Body of pancreas (tissue), 4 donors: ENCODE measurements around the gene EIF4E. TPM values are rescaled to one million over a fixed set of nuclear protein-coding genes. Genes with fewer than 3 reads are reported as not detected.
"Not testable (repeated sequence)": the region's sequence is repeated elsewhere in the genome, so short reads cannot be mapped to it uniquely, and the experiment has no call there.

Source experiments
- ATAC-seq: fragments of 150-250 bp; one replicate; pipeline ENCODE4 v1.9.1; 2016
- DNase-seq, 4 donors: peaks; one replicate each; pipeline ENCODE4 v3.0.0-alpha.2; 2019
- H3K27ac ChIP-seq, 4 donors: fragments of 200-600 bp; sonication (generic); 1 replicate in 3 of 4; 2 replicates in 1 of 4; pipeline versions ENCODE4 v1.5.1 to v1.6.1; 2016 to 2019; ENCODE audit warnings: mild to moderate bottlenecking in 1 of 4, mixed read lengths in 1 of 4, moderate library complexity in 1 of 4
- H3K27me3 ChIP-seq, 2 donors: fragments of 200-600 bp; sonication (generic); one replicate each; pipeline ENCODE4 v1.6.0; 2016; ENCODE audit warnings: mild to moderate bottlenecking in 1 of 2
- H3K36me3 ChIP-seq, 2 donors: fragments of 200-600 bp; sonication (generic); replicated peaks in 1 of 2; 2 replicates each; pipeline ENCODE4 v1.5.1; 2016; ENCODE audit warnings: low read depth in 2 of 2; ENCODE audit not compliant: insufficient read depth in 1 of 2
- H3K4me1 ChIP-seq: fragments of 200-600 bp; sonication (generic); one replicate; pipeline ENCODE4 v1.6.0; 2016
- H3K4me3 ChIP-seq, 2 donors: fragments of 200-600 bp; sonication (generic); 1 replicate in 1 of 2; 2 replicates in 1 of 2; pipeline ENCODE4 v1.5.1; 2016 to 2019
- H3K9me3 ChIP-seq, 3 donors: fragments of 200-600 bp; sonication (generic); 1 replicate in 2 of 3; 2 replicates in 1 of 3; pipeline ENCODE4 v1.5.1; 2016
- POLR2A ChIP-seq, 3 donors: fragments of 450-650 bp; IDR thresholded peaks; one replicate each; pipeline ENCODE4 v1.6.1; 2016; ENCODE audit warnings: antibody characterized with exemption in 3 of 3, mild to moderate bottlenecking in 2 of 3
- WGBS, 2 donors: methylation state at CpG; one replicate each; pipeline ENCODE4 v1.1.5; 2017; 5-methylcytosine and 5-hydroxymethylcytosine counted together
- intact Hi-C: fragments of 100-400 bp; cut with DNase I; formaldehyde crosslinking; loops from one replicate; pipeline ENCODE4 v1.15.1; 2023
- small RNA-seq: library from RNA; depleted of rRNA; stranded (forward); fragments of <200 nt; gene quantifications from one replicate; pipeline ENCODE3, GENCODE V24; 2016
- total RNA-seq, 2 donors: library from RNA; depleted of rRNA; stranded (reverse); fragments of >200 nt; gene quantifications; one replicate each; pipeline ENCODE4 v1.1.0, GENCODE V29; 2016
- TF ChIP-seq, protein P1 (sequence below), 7 experiments: fragments of 450-650 bp in 4 of 7; fragments of 200-600 bp in 3 of 7; sonication (generic) in 3 of 7; IDR thresholded peaks; one replicate each; pipeline ENCODE4 v1.5.1; 2016 to 2019; ENCODE audit warnings: antibody characterized with exemption in 7 of 7

EIF4E gene
- total RNA-seq, 2 donors from 2014 or later = 31.1 to 67.9 TPM

- WGBS, 2 donors = 44 to 49% methylated on average over 5 of the region's 5 CpGs
- H3K27me3 ChIP-seq = no peaks in the 10 kb centered on the region
- H3K4me3 ChIP-seq = no peak overlapping the region
- no peak overlapping the region for H3K27ac ChIP-seq
- intact Hi-C loops = no loop called here
- no peaks in the 10 kb centered on the region for H3K36me3 ChIP-seq
- DNase-seq = peak in 1 of 4 donors; percentile 11
- H3K9me3 ChIP-seq = no peaks in the 10 kb centered on the region
- H3K4me1 ChIP-seq = no peaks in the 10 kb centered on the region
- no peak for ATAC-seq
- TF ChIP-seq POLR2A (IDR thresholded peaks at IDR 0.05) = no peak
- TF ChIP-seq, protein P1, sequence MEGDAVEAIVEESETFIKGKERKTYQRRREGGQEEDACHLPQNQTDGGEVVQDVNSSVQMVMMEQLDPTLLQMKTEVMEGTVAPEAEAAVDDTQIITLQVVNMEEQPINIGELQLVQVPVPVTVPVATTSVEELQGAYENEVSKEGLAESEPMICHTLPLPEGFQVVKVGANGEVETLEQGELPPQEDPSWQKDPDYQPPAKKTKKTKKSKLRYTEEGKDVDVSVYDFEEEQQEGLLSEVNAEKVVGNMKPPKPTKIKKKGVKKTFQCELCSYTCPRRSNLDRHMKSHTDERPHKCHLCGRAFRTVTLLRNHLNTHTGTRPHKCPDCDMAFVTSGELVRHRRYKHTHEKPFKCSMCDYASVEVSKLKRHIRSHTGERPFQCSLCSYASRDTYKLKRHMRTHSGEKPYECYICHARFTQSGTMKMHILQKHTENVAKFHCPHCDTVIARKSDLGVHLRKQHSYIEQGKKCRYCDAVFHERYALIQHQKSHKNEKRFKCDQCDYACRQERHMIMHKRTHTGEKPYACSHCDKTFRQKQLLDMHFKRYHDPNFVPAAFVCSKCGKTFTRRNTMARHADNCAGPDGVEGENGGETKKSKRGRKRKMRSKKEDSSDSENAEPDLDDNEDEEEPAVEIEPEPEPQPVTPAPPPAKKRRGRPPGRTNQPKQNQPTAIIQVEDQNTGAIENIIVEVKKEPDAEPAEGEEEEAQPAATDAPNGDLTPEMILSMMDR (IDR thresholded peaks at IDR 0.05) = no peak
Measured at GRCh38 chr4:98838977-98839618, 89.8 kb downstream of the EIF4E start.

- TF ChIP-seq, protein P1 (IDR thresholded peaks at IDR 0.05) = no peak
- TF ChIP-seq POLR2A (IDR thresholded peaks at IDR 0.05) = no peak
- intact Hi-C loops = no loop called here
- Histone ChIP-seq H3K9me3 (no peaks in the 10 kb centered on the region), H3K4me1 (no peaks in the 10 kb centered on the region), H3K4me3 (no peak overlapping the region), H3K36me3 (no peaks in the 10 kb centered on the region), H3K27me3 (no peaks in the 10 kb centered on the region), H3K27ac (no peak overlapping the region)
- no peak for ATAC-seq
- DNase-seq = no peak
- WGBS, 2 donors = 61 to 72% methylated on average over 4 of the region's 4 CpGs
Measured at GRCh38 chr4:98838531-98838930, 90.4 kb downstream of the EIF4E start.

DNA sequence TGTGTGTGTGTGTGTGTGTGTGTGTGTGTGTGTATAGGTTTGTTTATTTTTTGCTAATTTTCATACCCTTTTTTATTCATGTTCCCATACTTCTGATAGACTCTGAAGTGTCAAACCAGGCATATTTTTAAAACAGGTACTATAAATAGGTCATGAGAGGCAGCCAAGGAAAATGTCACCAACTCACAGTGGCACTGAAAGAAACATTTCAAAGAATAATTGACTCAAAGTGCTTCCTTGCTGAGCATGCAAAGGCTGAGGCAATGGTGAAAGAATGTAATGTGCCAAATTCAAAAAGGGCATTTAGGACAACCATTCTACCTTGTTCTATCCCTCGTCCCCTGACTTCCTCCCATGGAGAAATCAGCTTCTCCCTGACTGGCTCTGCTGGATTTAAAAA is 95.5 kb downstream of the EIF4E start:
- no peak for ATAC-seq
- no peak overlapping the region for H3K4me3 ChIP-seq
- intact Hi-C loops = no loop called here
- no peak overlapping the region for H3K27ac ChIP-seq
- no peak for DNase-seq
- WGBS, 2 donors = 45 to 48% methylated on average over 1 of the region's 1 CpG
- H3K9me3 ChIP-seq = no peaks in the 10 kb centered on the region
- no peaks in the 10 kb centered on the region for H3K36me3 ChIP-seq
- H3K27me3 ChIP-seq = no peaks in the 10 kb centered on the region
- no peaks in the 10 kb centered on the region for H3K4me1 ChIP-seq
- TF ChIP-seq, protein P1 (IDR thresholded peaks at IDR 0.05) = no peak
- no peak for TF ChIP-seq POLR2A (IDR thresholded peaks at IDR 0.05)

DNA sequence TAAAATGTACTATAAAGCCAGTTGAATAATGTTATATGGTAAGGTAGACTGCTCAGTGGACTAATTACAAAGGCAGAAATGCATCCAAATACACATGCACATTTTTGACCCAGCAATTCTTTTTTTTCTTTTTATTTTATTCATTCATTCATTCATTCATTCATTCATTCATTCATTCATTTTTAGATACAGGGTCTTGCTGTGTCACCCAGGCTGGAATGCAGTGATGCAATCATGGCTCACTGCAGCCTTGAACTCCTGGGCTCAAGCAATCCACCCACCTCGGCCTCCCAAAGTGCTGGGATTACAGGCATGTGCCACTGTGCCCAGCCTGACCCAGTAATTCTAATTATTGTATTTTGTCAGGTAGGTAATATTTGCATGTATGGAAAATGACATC is 97.9 kb downstream of the EIF4E start:
- H3K4me3 ChIP-seq, H3K27me3 ChIP-seq, ATAC-seq, intact Hi-C loops, DNase-seq, H3K4me1 ChIP-seq, H3K27ac ChIP-seq, H3K9me3 ChIP-seq, H3K36me3 ChIP-seq: not testable (repeated sequence)
- WGBS, 2 donors = 66 to 87% methylated on average over 1 of the region's 1 CpG

Small RNA genes within 50 kb of the gene (small RNA-seq; reads per million reads assigned to genes)
- gene RNU7-149P (not detected), gene TBCAP3 (not detected)

Other genes starting within 250 kb of the EIF4E start
- gene METAP1, start 66.6 kb upstream of the EIF4E start, total RNA-seq = 10 to 100 TPM; 21.1 to 21.8 TPM
- 10 to 100 TPM; 30.0 to 63.3 TPM for gene ADH5, start 159.7 kb upstream of the EIF4E start, total RNA-seq
- gene ADH4, start 215.2 kb upstream of the EIF4E start, total RNA-seq = not detected